Stimulated activated CD8-positive, alpha-beta memory T cell treated with anti-CD3 and anti-CD28 coated beads, Interleukin-7, amount 100 ng/mL, for 24 hours (primary cell): ENCODE results near the gene CCR7.
"Not testable (repeated sequence)": the region's sequence is repeated elsewhere in the genome, so short reads cannot be mapped to it uniquely, and the experiment has no call there.

ENCODE experiments used
- DNase-seq: peaks from one replicate; pipeline ENCODE4 v3.0.0-alpha.2; 2020; ENCODE audit warnings: low read depth

The CCR7 gene

GRCh38 chr17:40597556-40598300 is 32.5 kb upstream of the CCR7 start:
- DNase-seq, result no peak

GRCh38 chr17:40597156-40597555 is 31.9 kb upstream of the CCR7 start:
- DNase-seq, result no peak

- no peak for DNase-seq
These were observed 31.1 kb upstream of the CCR7 start for GRCh38 chr17:40596261-40596919.

DNA sequence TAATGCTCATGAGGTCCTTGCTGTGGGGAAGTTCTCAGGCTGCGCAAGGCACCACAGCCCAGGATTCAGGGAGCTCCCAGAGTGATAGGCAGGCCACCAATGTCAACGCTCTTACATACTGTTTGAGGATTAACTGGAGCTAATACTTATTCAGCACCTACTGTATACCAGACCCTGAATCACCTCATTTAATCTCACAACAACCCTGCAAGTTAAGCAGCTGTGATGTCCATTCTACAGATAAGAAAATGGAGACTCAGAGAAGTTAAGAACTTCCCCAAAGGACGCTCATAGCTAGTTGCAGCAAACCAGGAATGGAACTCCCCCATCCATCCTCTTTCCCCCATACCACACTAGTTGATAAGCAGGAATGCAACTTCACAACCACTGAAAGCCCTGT is 25.5 kb upstream of the CCR7 start:
- no peak for DNase-seq

GRCh38 chr17:40588552-40588951 is 23.3 kb upstream of the CCR7 start:
- DNase-seq, result no peak

DNA sequence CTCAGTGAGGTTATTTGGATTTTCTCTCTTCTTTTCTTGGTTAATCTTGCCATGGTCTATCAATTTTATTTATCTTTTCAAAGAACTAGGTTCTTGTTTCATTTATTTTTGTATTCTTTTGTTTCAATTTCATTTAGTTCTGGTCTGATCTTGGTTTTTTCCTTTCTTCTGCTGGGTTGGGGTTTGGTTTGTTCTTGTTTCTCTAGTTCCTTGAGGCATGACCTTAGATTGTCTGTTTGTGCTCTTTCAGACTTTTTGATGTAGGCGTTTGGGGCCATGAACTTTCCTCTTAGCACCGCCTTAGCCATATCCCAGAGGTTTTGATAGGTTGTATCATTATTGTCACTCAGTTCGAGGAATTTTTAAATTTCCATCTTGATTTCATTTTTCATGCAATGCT is 21.0 kb upstream of the CCR7 start:
- not testable (repeated sequence) for DNase-seq

GRCh38 chr17:40584950-40585349 is 19.7 kb upstream of the CCR7 start:
- DNase-seq, result not testable (repeated sequence)

DNA sequence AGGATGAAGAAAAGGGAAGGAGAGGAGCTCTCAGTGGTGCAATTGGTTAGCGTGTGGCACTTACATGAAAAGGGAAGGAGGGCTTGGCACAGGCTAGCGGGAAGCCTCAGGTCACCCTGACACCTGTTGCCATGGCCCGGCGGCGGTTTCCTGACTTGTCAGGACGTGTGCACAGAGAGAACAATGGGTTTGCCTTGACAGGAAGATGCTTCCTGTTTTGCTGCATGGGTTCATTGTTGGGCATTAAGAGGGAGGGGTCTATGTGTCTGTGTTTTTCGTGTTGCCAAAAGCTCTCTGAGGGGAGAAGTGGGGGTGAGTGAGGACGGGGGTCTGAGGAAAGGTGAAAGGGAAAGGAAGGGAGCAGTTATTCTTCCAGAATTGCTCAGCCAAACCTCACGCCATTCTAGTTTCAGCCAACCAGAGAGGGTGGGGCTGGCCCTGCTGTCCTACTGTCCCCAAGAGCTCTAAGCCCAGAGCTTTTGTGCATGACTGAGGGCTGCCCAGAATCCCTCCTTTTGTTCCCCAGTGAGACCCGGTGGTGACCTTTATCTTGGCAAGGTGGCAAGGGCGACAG is 17.1 kb upstream of the CCR7 start:
- DNase-seq, result no peak

GRCh38 chr17:40580140-40580539 is 14.9 kb upstream of the CCR7 start:
- no peak for DNase-seq

DNA sequence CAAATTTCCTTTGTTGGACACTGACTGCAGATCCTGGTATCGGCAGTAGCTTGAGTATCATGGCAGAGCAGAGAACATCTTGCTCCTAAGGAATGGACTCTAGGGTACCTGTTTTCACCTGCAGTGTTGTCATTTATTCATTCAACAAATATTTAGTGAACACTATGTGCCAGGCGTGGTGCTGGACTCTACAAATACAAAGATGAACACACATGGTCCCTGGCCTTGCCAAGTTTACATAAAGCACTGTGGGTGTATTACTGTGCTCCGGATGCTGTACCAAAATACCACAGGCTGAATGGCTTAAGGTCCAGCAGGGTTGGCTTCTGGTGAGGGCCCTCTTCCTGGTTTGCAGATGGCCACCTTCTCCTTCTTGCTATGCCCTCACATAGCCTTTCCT is 14.2 kb upstream of the CCR7 start:
- no peak for DNase-seq

GRCh38 chr17:40577611-40578065 is 12.4 kb upstream of the CCR7 start:
- no peak for DNase-seq

GRCh38 chr17:40576113-40576740 is 11.0 kb upstream of the CCR7 start:
- no peak for DNase-seq

GRCh38 chr17:40574292-40574691 is 9.0 kb upstream of the CCR7 start:
- no peak for DNase-seq

GRCh38 chr17:40572245-40572993 is 7.1 kb upstream of the CCR7 start:
- DNase-seq, result not testable (repeated sequence)

DNA sequence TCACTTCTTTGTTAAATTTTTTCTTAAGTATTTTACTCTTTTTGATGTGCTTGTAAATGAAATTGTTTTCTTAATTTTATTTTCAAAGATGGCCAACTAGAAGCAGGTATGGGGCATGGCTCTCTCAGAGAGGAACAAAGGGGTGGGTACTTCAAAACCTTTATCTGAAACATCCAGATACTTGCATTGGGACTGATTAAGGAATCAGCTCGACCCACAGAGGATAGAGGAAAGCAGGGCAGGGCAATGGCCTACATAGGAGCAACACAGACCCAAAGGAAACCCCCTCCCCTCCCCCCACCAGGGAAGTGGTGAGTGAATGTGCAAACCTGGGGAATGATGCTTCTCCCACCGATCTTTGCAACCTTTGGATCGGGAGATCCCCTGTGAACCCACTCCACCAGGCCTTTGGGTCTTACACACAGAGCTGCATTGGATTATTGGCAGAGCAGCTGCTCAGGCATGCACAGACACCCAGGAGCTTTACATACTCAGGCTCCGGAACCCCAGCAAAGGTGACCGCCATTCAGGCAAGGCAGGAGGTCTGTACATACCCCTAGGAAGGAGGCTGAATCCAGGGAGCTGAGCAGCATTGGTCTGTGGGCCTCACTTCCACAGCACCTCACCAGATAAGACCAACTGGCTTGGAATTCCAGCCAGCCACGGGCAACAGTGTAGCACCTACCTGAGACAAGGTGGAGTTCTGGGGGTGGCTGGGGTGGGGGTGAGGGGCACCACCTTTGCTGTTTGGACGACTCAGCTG is 3.0 kb upstream of the CCR7 start:
- DNase-seq, result no peak

GRCh38 chr17:40567377-40567776 is 2.1 kb upstream of the CCR7 start:
- DNase-seq, result no peak

DNA sequence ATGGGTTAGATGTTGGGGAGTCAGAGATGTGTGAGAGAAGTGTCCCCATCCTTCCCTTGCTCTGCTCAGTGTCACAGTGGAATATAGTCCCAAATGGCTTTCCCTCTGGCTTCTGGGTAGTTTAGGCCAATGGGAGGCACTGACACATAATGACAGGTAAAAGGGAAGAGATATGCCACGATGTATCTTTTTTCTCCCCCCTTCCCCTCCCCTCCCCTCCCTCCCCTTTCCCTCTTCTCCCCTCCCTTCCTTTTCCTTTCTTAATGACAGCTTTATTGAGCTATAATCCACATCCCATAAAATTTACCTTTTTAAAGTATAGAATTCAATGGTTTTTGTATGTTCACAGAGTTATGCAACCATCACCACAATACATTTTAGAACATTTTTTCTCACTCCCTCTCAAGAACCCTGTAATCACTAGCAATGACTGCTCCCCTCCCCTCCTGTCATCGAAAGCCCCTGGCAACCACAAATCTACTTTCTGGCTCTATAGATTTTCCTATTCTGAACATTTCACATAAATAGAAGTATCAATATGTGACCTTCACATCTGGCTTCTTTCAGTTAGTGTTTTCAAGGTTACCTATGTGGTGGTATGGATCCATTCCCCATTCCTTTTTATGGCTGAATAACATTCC is 617 bp upstream of the CCR7 start:
- DNase-seq, result no peak

- DNase-seq, result no peak
These were observed 933 bp downstream of the CCR7 start for GRCh38 chr17:40564195-40564882.

DNA sequence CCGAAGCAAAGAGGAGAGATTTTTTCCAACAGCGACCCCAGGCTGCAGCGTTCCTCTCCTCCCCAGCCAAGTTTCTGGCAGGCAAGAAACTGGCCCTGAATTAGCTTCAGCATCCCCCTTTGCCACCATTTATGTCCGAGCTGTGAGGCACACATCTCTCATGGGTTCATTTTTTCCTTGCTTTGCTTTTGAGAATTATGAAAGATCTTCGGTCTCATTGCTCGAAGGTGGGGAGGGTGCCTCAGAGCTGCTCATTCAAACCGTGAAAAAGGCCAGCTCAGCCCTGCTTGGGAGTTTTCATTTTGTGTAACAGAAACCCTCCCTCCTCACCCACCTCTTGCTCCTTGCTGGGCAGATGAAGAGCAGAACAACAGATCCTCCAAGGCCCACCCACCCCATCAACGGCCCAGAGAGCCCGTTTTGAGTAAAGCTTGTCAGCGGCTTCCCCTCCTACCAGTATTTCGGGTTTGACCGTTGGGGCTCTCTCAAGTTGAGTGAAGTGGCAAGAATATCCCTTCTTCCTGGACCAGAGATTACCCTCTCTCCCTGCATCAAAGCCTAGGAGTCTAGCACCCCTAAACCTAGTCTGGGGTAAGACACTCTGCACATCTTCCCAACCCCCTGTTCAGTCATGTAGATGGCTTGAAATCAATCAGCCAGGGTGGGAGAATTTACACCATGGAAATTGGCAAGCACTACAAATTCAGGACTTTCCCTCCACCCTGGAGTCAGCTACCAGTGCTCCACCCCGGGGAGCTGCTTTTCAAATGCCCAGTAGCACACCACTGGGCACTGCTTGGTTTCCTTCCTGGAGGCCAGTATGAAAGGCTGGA is 1.8 kb downstream of the CCR7 start:
- DNase-seq, result no peak
